Kasumi-1 (cell line): ENCODE measurements around the gene TIGD3.

Experiments used
- DNase-seq, 2 experiments: peaks; one replicate each; lab custom pipeline; 2025; lab: John Stamatoyannopoulos, UW

TIGD3 gene

GRCh38 chr11:65373839-65374580 is 19.5 kb downstream of the TIGD3 start:
- DNase-seq, result no peak

GRCh38 chr11:65375012-65375411 is 20.5 kb downstream of the TIGD3 start:
- DNase-seq, result no peak

DNA sequence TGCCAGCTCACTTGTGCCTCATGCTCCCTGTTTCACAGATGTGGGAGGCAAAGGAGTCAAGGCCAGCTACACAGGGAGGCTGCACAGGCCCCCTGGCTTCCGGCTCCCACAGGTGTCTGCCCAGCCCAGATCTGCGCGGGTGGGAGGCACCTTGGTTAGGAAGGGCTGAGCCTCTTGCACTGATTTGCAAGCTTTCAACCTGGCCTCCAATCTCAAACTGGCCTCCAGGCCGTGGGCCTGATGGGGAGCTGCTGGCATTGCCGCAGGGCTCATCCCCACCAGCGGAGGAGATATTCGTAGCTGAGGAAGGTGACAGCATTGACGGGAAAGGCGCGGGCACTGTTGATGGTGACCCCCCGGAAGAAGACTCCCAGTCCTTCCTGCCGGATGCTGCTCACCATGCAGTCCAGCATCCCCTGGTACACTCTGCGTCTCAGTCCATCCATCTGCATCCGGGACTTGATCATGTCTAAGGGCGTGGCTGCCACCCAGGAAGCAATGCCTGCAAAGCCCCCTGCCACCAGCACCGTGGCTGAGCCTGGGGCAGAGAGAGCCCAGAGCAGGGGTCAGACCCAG is 21.7 kb downstream of the TIGD3 start:
- DNase-seq, result no peak

- DNase-seq, result no peak
Observed at GRCh38 chr11:65377036-65377435, 22.5 kb downstream of the TIGD3 start.

- no peak for DNase-seq
Observed at GRCh38 chr11:65377777-65378176, 23.2 kb downstream of the TIGD3 start.

DNA sequence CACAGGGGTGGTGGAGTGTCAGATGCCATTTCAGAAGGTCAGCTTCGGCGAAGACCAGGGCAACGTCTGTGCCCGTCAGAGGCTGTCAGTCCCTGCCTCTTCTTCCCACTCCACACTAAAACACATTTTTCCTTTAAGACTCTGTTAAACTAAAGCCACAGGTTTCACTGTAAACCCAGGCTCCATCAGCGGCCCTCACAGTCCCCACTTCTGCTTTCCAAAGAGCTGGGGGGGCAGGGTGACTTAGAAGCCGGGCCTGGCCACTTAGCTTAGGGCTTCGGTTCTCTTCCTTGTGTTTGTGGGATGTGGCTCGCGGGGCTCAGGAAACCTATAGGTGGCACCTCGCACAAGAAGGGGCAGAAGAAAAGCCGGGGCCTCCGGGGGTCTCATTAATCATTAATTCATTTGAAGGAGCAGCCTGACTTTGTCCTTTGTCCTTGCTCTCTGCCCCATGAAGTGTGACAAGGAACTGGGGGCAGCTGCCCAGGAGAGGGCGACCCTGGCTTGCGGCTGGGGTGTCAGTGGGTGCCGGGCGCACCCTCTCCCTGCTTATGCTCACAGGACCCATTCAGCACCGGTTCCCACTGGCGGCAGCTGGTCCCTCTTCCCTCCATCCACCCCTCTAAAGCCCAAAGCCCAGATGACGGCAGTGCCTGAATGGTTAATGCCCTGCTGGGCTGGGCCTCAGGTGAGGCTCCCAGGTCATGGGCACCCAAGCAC is 23.8 kb downstream of the TIGD3 start:
- DNase-seq, result peak; percentile 78 to 91

- DNase-seq, result no peak
Observed at GRCh38 chr11:65378928-65379638, 24.5 kb downstream of the TIGD3 start.

- no peak for DNase-seq
Observed at GRCh38 chr11:65379698-65380459, 25.3 kb downstream of the TIGD3 start.

DNA sequence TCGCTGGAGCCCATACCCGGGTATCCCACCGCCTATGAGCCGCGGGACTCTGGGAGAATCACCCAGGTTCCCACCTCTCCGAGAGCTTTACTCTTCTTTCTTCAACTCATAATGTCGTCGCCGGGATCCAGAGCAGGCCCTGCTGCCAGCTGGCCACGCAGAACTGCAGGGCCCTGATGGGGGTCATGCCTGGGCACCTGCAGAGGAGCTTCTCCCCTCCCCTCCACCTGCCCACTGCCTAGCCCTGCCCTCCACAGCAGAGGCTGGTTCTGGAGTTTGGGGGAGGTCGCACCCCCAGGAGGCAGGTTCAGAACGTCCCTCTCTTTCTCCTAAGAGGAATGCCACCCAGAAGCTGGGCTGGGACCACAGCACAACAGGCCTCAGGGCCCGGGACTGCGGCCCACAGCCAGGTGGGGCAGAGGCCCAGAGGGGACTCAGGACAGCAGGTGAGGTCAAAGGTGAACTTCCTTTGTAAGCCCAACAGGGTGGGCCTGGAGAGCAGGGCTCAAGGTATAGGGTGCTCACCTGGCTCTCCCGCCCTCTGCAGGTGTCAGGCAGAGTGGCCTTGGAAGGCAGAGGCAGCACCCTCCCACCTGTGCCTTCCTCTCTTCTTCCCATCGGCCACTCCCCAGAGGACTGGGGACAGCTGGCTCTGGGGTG is 26.0 kb downstream of the TIGD3 start:
- no peak for DNase-seq

DNA sequence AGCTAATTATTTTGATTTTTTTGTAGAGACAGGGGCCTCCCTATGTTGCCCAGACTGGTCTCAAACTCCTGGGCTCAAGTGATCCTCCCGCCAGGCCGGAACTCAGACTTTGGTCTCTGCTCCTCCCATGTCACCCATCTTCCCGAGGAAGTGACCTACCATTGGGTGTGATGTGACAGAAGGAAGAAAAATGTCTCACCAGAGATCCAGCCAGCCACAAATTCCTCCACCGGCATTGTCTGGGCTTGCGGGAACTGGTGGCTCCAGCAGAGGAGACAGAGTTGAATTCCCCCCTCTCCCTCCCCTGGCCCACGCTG is 27.1 kb downstream of the TIGD3 start:
- peak; percentile 27 to 30 for DNase-seq

- peak; percentile 94 for DNase-seq
Observed at GRCh38 chr11:65382033-65382803, 27.7 kb downstream of the TIGD3 start, which contains the start of gene SLC25A45. Gene SLC25A45 (minus strand): TSS chr11:65382646. CDS start chr11:65381951, 695 bp downstream.

DNA sequence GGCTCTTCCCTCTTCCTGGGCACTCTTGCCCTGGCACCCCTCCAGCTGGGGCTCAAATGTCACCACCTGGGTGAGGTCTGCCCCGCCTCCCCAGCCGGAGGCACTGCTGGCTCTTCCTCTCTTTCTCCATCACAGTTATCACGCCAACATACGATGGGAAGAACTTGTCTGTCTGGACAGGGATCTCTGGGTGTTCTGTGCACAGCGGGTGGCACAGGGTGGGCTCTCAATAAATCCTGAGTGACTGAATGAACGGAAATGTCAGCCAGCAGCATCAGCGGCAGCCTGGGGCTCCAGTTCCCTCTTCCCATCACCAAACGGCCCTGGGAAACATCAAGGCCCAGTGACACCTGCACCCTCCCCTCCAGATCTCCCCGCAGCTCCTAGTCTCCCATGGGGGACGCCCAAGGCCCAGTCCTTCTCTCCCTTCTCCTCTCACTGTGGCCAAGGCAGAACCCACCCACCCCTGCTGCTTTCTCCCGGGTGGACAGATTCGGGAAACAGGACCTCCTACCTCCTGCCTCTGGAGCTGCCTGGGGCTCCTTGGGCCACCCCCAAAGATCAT is 28.3 kb downstream of the TIGD3 start:
- DNase-seq, result no peak

- DNase-seq, result no peak
Observed at GRCh38 chr11:65383778-65384177, 29.2 kb downstream of the TIGD3 start.

DNA sequence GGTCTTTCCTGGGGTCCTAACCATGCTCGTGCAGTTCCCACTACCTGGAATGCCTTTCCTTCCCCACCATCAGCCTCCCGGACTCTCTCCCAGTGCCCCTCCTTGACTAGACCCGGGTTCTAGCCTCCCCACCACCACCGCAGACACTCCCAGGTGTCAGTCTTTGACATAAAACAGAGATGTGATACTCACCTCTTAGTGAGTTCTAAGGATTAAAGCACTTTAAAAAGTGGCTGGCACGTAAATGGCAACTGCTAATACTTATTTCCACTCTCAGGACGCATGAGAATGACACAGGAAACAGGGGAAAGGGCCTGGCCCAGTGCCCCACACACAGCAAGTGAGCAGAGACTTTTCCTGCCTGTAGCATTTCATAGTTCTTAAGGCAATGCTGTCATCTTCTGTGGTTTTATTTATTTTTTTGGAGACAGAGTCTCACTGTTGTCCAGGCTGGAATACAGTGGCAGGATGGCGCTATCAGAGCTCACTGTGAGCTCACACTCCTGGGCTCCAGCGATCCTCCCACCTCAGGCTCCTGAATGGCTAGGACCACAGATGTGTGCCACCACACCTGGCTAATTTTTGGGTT is 29.8 kb downstream of the TIGD3 start:
- DNase-seq, result peak in 1 of 2 experiments; percentile 21

DNA sequence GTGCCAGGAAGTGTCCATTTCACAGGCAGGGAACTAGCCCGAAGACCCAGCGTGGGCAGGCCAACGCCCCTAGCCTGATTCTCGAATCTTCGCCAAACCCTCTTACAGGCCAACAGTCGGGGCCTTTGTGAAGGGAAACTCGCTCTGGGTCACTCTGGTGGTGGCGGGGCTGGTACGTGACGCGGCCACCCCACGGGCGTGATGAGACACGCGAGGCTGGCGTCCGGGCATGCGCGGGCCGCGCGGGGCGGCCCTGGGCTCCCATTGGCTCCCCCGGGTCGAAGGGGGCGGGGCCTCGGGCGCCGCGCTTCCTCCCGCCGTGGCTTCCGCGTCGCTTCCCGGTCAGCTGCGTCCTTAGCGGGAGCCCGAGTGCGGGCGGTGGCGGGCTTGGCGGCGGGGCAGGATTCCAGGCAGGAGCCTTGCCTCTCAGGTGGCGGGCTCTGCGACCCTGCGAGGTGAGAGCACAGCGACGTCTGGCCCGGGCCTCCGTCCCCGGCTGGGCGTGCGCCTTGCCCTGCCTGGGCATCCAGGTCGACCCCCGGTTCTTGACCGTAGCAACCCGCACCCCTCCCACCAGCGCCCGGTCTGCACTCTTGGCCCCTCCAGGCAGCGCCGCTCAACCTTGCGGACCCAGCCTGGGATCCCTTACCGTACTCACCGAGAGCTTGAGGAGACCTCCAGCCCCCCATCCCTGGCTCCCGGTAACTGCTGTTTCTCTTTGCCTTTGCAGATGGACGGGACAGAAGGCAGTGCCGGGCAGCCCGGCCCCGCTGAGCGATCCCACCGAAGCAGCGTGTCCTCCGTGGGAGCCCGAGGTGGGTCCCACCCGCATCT is 32.0 kb downstream of the TIGD3 start, which contains the start of gene FRMD8:
Gene FRMD8 (plus strand): TSS at position 331 of the 834 bp plus-strand sequence. CDS start 400 bp downstream, at position 731.
- peak; percentile 34 to 56 for DNase-seq

DNA sequence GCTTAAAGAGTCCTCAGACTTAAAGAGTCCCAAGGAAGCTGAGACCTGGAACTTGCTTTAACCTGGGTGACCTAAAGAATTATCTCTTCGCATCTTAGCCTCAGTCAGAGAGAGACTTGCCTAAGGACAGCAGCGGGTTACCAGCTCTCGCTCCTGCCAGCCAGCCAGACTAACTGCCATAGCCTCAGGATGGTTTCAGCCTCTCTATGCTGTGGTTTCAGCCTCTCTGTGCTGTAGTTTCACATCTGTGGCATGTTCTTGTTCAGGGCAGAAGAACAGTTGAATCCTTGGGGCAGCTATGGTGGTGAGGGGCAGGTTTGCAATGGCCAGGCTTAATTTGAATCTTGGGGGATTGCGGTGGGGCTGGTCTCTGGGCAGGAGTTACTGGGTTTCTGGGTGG is 34.2 kb downstream of the TIGD3 start:
- DNase-seq, result no peak

DNA sequence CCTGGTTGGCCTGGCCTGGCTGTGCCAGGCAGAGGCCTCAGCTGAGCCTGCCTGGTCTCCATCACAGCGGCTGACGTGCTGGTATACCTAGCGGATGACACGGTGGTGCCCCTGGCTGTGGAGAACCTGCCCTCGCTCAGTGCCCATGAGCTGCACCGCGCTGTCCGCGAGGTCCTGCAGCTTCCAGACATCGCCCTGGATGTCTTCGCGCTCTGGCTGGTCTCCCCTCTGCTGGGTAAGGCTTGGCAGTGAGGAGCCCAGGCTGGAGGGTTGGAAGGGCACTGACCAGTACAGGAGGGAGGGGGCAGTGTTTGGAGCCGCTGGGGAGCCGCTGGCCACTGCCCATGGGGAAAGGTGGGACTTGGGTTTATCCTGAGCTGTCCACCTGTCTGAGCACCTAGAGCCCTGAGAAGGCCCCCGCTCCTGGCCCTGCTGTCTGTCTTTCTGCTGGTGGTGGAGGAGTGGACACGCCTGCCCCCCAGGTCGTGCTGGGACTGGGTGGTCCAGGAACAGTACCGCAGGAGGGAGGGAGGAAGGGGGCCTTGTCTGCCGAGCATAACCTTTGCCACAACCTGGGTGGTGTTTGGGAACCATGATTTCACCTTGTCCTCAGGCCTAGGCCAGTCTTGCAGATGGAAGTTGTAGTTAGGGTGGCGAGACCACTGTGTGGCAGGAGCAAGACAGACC is 34.9 kb downstream of the TIGD3 start:
- DNase-seq, result no peak
